RWPE1 (cell line): ENCODE measurements around the gene ZNF17.

Source experiments
- CTCF ChIA-PET: fragments of 350-600 bp; sonication (Branson Sonifier 250); formaldehyde crosslinking; extraction: SDS; loops from one replicate; lab custom pipeline; 2021; lab: Yijun Ruan, JAX
- POLR2A ChIA-PET: fragments of 400-600 bp; formaldehyde crosslinking; extraction: SDS; loops from one replicate; lab custom pipeline; 2020; ENCODE audit warnings: antibody characterized with exemption; ENCODE audit not compliant: low non-redundant PET; lab: Yijun Ruan, JAX
- DNase-seq: peaks from one replicate; pipeline ENCODE4 v3.0.0; 2012; ENCODE audit warnings: low spot score
- H3K27ac ChIP-seq: fragments of 450-650 bp; 2 replicates; pipeline ENCODE4 v1.5.1; 2017
- CTCF ChIP-seq: fragments of 450-650 bp; conservative IDR thresholded peaks from 2 replicates; pipeline ENCODE4 v1.5.1; 2017; ENCODE audit warnings: low read depth, mild to moderate bottlenecking

The ZNF17 gene

GRCh38 chr19:57419439-57419838, 8.5 kb downstream of the ZNF17 start:
- TF ChIP-seq CTCF, result no peak
- DNase-seq, result no peak
- no peak overlapping the region for H3K27ac ChIP-seq
- POLR2A ChIA-PET, result no interaction called here
- CTCF ChIA-PET, result interaction anchor here (0.6 kb wide), 1 partner anchor 475 kb away, joined by 4 read pairs; no protein-coding TSS in a partner anchor

GRCh38 chr19:57421037-57421436, 10.1 kb downstream of the ZNF17 start:
- H3K27ac ChIP-seq, result no peak overlapping the region
- POLR2A ChIA-PET, result no interaction called here
- no peak for DNase-seq
- CTCF ChIA-PET, result no interaction called here
- no peak for TF ChIP-seq CTCF

GRCh38 chr19:57434386-57435061, 23.6 kb downstream of the ZNF17 start:
- no peak for DNase-seq
- CTCF ChIA-PET, result interaction anchor here (0.6 kb wide), 1 partner anchor 514 kb away, joined by 5 read pairs; no protein-coding TSS in a partner anchor
- POLR2A ChIA-PET, result no interaction called here
- H3K27ac ChIP-seq, result peak overlapping the region; percentile 78
- no peak for TF ChIP-seq CTCF

- ChIA-PET CTCF (interaction anchor here (0.6 kb wide), 1 partner anchor 684 kb away, joined by 3 read pairs; no protein-coding TSS in a partner anchor), POLR2A (no interaction called here)
- no peak for TF ChIP-seq CTCF
- DNase-seq, result peak; percentile 97
- peak within 1 kb of the TSS; percentile 78 for H3K27ac ChIP-seq
Observed at GRCh38 chr19:57435062-57435978, 24.4 kb downstream of the ZNF17 start, which contains the start of gene ZNF749. Gene ZNF749, plus strand, starts transcription at chr19:57435325. Its CDS starts 254 bp downstream, at chr19:57435579.

GRCh38 chr19:57436417-57436816, 25.5 kb downstream of the ZNF17 start:
- no peak for TF ChIP-seq CTCF
- H3K27ac ChIP-seq, result no peak overlapping the region
- ChIA-PET POLR2A (no interaction called here), CTCF (interaction anchor here (0.6 kb wide), 1 partner anchor 506 kb away, joined by 3 read pairs; no protein-coding TSS in a partner anchor)
- no peak for DNase-seq

GRCh38 chr19:57437931-57438330, 27.0 kb downstream of the ZNF17 start:
- ChIA-PET POLR2A (no interaction called here), CTCF (no interaction called here)
- TF ChIP-seq CTCF, result no peak
- H3K27ac ChIP-seq, result no peak overlapping the region
- no peak for DNase-seq
